PFSK-1 (cell line): ENCODE measurements around the gene ZNF836.

Source experiments
- FOXP2 ChIP-seq: optimal IDR thresholded peaks from 2 replicates; pipeline ENCODE3; 2011; ENCODE audit warnings: borderline replicate concordance, control low read depth, inconsistent platforms; ENCODE audit not compliant: insufficient read depth; ENCODE audit errors: extremely low read length, extremely low read depth
- POLR2AphosphoS5 ChIP-seq: IDR thresholded peaks from 2 replicates; pipeline ENCODE4 v1.6.1; 2012; ENCODE audit warnings: low read depth, mild to moderate bottlenecking, control low read depth, low read length, moderate library complexity
- REST ChIP-seq, 2 experiments: IDR thresholded peaks; 2 replicates each; pipeline versions ENCODE4 v1.6.1 to v1.8.0; 2011 to 2012; ENCODE audit warnings: low read depth in 2 of 2, low read length in 2 of 2, control low read depth in 1 of 2, inconsistent platforms in 1 of 2, mild to moderate bottlenecking in 1 of 2, moderate library complexity in 1 of 2; ENCODE audit not compliant: insufficient read depth in 1 of 2
- SIN3A ChIP-seq: IDR thresholded peaks from 2 replicates; pipeline ENCODE4 v1.6.1; 2012; ENCODE audit warnings: mild to moderate bottlenecking, low read length, moderate library complexity, borderline replicate concordance; ENCODE audit not compliant: insufficient read depth
- TAF1 ChIP-seq: IDR thresholded peaks from 2 replicates; pipeline ENCODE4 v1.6.1; 2012; ENCODE audit warnings: low read length, control low read depth, borderline replicate concordance; ENCODE audit not compliant: insufficient read depth

ZNF836 gene

GRCh38 chr19:52155596-52156359 is 15.6 kb downstream of the ZNF836 start:
- TF ChIP-seq FOXP2 (no peak), REST (IDR thresholded peaks at IDR 0.05; ENCODE audit: insufficient read depth in 1 of 2, low read depth in 2 of 2, low read length in 2 of 2) (no peak), POLR2AphosphoS5 (no peak), TAF1 (no peak), SIN3A (no peak)

GRCh38 chr19:52148256-52148655 is 23.2 kb downstream of the ZNF836 start:
- TF ChIP-seq TAF1 (no peak), REST (IDR thresholded peaks at IDR 0.05; ENCODE audit: insufficient read depth in 1 of 2, low read depth in 2 of 2, low read length in 2 of 2) (no peak)

- TF ChIP-seq POLR2AphosphoS5: no peak
Measured at GRCh38 chr19:52142001-52142595, 29.3 kb downstream of the ZNF836 start.

GRCh38 chr19:52141203-52141602 is 30.2 kb downstream of the ZNF836 start:
- TF ChIP-seq TAF1: no peak
- TF ChIP-seq POLR2AphosphoS5: no peak
- no peak for TF ChIP-seq SIN3A
- no peak for TF ChIP-seq REST (IDR thresholded peaks at IDR 0.05; ENCODE audit: insufficient read depth in 1 of 2, low read depth in 2 of 2, low read length in 2 of 2)
- TF ChIP-seq FOXP2: no peak

GRCh38 chr19:52140032-52140710 is 31.2 kb downstream of the ZNF836 start:
- TF ChIP-seq POLR2AphosphoS5 (0 out of 2 replicates have a peak, but pooled peaks have one; percentile 5), FOXP2 (peak; percentile 33), SIN3A (no peak), TAF1 (0 out of 2 replicates have a peak, but pooled peaks have one; percentile 2), REST (IDR thresholded peaks at IDR 0.05; ENCODE audit: insufficient read depth in 1 of 2, low read depth in 2 of 2, low read length in 2 of 2) (no peak)
